ENCODE results near the gene AJUBA. TPM values are rescaled to one million over a fixed set of nuclear protein-coding genes. Genes with fewer than 3 reads are reported as not detected.

AJUBA gene
- total and polyA plus RNA-seq, 2 of the 8 experiments (the other 6 are each of a cell fraction or from before 2014, with no cell fraction given): 33.1 to 46.0 TPM

GRCh38 chr14:22939684-22940083, 42.7 kb downstream of the AJUBA start:
- Histone ChIP-seq H3K79me2 (ENCODE audit: control insufficient read depth in 1 of 2, insufficient read depth in 2 of 2, low read length in 2 of 2) (no peaks in the 10 kb centered on the region), H3K9ac (replicated peaks in 1 of 4; ENCODE audit: extremely low read depth in 1 of 4, low read depth in 3 of 4, low read length in 3 of 4) (no peak overlapping the region), H3K36me3 (ENCODE audit: control insufficient read depth in 2 of 4, insufficient read depth in 4 of 4, low read length in 3 of 4) (peaks cover 0 to 6% (median 2%) of the 10 kb centered on the region in 4 experiments; a peak in 2 of 8 replicates), H2BK15ac (ENCODE audit: low read length) (no peak overlapping the region), H2BK5ac (ENCODE audit: low read depth, low read length) (no peak overlapping the region), H3K27ac (ENCODE audit: low read depth, low read length) (no peak overlapping the region), H2BK20ac (ENCODE audit: low read length) (no peak overlapping the region), H2BK12ac (ENCODE audit: low read depth, low read length) (no peak overlapping the region), H2BK120ac (replicated peaks; ENCODE audit: low read depth, low read length) (no peak overlapping the region), H3K23me2 (ENCODE audit: low read depth, low read length) (no peaks in the 10 kb centered on the region), H3K4ac (replicated peaks; ENCODE audit: insufficient read length, low read depth, low read length) (no peak overlapping the region), H3K18ac (ENCODE audit: extremely low read depth, low read length) (no peak overlapping the region), H2AFZ (ENCODE audit: low read length) (no peak overlapping the region), H4K8ac (ENCODE audit: extremely low read depth, insufficient read depth, low read length) (no peak overlapping the region), H3K4me2 (ENCODE audit: insufficient read depth in 1 of 2, low read depth in 2 of 2, low read length in 2 of 2) (no peak overlapping the region), H3K23ac (ENCODE audit: insufficient read length) (no peak overlapping the region), H3K56ac (replicated peaks; ENCODE audit: insufficient read length, low read depth, low read length) (no peak overlapping the region), H3K14ac (ENCODE audit: insufficient read length) (no peak overlapping the region), H3K27me3 (replicated peaks in 1 of 4; ENCODE audit: control insufficient read depth in 3 of 4, extremely low read depth in 1 of 4, insufficient read depth in 3 of 4, low read length in 3 of 4) (no peaks in the 10 kb centered on the region), H3K79me1 (ENCODE audit: low read depth, low read length) (no peaks in the 10 kb centered on the region), H3K4me1 (replicated peaks in 1 of 4; ENCODE audit: control insufficient read depth in 3 of 4, insufficient read depth in 4 of 4, low read length in 3 of 4) (no peaks in the 10 kb centered on the region), H4K5ac (ENCODE audit: insufficient read length, low read depth, low read length) (no peak overlapping the region), H2AK5ac (ENCODE audit: low read depth, low read length) (no peak overlapping the region), H4K20me1 (replicated peaks in 1 of 2; ENCODE audit: control insufficient read depth in 1 of 2, insufficient read depth in 2 of 2, low read length in 2 of 2) (no peaks in the 10 kb centered on the region), H3K9me3 (ENCODE audit: insufficient read depth in 2 of 2, low read depth in 1 of 2, low read length in 1 of 2) (no peaks in the 10 kb centered on the region), H3K4me3 (ENCODE audit: extremely low read depth in 1 of 4, insufficient read depth in 2 of 4, low read depth in 3 of 4, low read length in 4 of 4) (no peak overlapping the region), H4K91ac (replicated peaks; ENCODE audit: insufficient read length, low read length) (no peak overlapping the region)
- DNase-seq (ENCODE audit: low read depth in 1 of 2, low spot score in 2 of 2) (no peak), FAIRE-seq (no peak)
- CTCF ChIA-PET (ENCODE audit: partially characterized antibody): interaction anchor here (0.6 to 4.8 kb wide), 13 partner anchors 9 to 106 kb away, joined by 3 to 43 read pairs (median 7); partner anchors contain the start of genes HAUS4 and PRMT5
- WGBS, 2 experiments (ENCODE audit: extremely low coverage in 1 of 2, insufficient coverage in 1 of 2, insufficient read length in 1 of 2, insufficient replicate concordance in 2 of 2, low coverage in 1 of 2, low lambda C conversion rate in 2 of 2, missing lambda C conversion rate in 1 of 2): 91% methylated on average over 4 of the region's 4 CpGs; no CpG with 5 or more reads in 1 of the 2 experiments
- POLR2A ChIA-PET (ENCODE audit: partially characterized antibody): interaction anchor here (5.1 kb wide), 1 partner anchor 18 kb away, joined by 26 read pairs; the partner anchor contains the start of gene HAUS4
- no peak for TF ChIP-seq GTF2F1 (IDR thresholded peaks at IDR 0.05; ENCODE audit: borderline replicate concordance, low read depth, low read length)
